AG08396 (cell line): ENCODE data around the gene MX2.
"Not testable (repeated sequence)": the region's sequence is repeated elsewhere in the genome, so short reads cannot be mapped to it uniquely, and the experiment has no call there.

Source experiments
- DNase-seq: peaks from one replicate; pipeline ENCODE4 v3.0.0; 2012; ENCODE audit warnings: low spot score, mixed read lengths

Gene MX2

DNA sequence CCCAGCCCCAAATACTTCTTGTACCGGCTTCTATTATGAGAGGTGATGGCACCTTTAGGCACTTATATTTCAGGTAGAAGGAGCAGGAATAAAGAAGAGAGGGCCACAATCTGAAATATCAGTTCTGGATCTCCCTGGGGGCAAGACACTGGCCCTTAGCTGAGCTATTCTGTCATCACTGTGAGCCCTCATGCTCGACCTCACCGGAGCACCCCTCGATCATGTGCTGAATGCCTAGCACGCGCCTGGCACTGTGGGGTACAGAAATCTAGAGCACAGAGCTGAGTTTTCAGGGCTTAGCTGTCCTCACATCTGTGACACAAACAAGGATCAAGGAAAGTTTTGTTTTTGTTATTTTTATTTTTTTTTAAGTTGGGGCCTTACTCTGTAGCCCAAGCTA lies 56.6 kb downstream of the MX2 start:
- DNase-seq: no peak

DNA sequence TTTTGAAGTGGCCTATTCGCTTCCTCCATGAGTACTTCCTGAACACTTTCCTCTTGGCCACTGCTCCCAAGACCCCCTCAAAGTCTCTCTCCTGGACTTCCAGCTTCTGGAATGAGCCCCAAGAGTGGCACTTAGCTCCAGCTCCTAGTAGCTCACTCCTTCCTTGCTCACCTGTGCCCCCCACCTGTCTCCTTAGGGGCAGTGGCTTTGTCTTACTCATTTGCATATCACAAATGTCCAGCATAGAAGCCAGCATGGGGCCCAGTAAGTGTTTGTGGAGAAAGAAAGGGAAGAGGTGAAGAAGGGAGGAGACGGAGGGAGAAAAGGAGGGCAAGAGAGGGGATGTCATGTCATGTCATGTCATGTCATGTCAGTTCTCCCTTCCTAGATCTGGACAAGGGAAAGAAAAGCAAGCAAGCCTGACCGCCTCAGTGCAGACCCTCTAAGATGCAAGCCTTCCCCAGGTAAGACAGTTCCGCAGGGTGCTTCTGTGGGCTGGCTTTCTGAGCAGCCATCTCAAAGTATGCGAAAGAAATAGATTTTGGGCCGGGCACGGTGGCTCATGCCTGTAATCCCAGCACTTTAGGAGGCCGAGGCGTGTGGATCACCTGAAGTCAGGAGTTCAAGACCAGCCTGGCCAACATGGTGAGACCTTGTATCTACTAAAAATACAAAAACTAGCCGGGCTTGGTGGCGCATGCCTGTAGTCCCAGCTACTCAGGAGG lies 57.3 kb downstream of the MX2 start:
- DNase-seq: no peak

GRCh38 chr21:41419921-41420862 lies 58.4 kb downstream of the MX2 start:
- DNase-seq: peak; percentile 89

DNA sequence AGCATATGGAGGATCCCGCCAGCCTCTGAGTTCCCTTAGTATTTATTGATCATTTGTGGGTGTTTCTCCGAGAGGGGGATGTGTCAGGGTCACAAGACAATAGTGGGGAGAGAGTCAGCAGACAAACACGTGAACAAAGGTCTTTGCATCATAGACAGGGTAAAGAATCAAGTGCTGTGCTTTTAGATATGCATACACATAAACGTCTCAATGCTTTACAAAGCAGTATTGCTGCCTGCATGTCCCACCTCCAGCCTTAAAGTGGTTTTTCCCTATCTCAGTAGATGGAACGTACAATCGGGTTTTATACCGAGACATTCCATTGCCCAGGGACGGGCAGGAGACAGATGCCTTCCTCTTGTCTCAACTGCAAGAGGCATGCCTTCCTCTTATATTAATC lies 59.2 kb downstream of the MX2 start:
- DNase-seq: not testable (repeated sequence)

- DNase-seq: no peak
These were observed 60.9 kb downstream of the MX2 start for GRCh38 chr21:41422546-41423304.

DNA sequence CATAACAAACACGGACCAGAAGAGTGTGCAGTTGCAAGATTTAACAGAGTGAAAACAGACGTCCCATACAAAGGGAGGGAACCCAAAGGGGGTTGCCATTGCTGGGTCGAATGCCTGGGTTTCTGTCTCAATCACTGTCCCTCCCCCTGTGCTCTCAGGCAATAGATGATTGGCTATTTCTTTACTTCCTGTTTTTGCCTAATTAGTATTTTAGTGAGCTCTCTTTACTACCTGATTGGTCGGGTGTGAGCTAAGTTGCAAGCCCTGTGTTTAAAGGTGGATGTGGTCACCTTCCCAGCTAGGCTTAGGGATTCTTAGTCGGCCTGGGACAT lies 61.4 kb downstream of the MX2 start:
- not testable (repeated sequence) for DNase-seq

DNA sequence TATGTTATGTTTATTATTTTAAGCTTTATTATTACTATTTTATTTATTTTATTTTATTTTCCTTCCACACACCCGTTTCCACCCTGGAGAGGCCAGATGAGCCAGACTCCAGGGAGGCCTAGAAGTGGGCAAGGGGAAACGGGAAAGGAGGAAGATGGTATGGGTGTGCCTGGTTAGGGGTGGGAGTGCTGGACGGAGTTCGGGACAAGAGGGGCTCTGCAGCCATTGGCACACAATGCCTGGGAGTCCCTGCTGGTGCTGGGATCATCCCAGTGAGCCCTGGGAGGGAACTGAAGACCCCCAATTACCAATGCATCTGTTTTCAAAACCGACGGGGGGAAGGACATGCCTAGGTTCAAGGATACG lies 63.7 kb downstream of the MX2 start:
- no peak for DNase-seq

GRCh38 chr21:41425954-41426675 lies 64.3 kb downstream of the MX2 start, which contains the start of gene MX1:
Gene MX1 (plus strand): TSS chr21:41426239. CDS start chr21:41432071, 5,832 bp downstream.
- DNase-seq: peak; percentile 57

DNA sequence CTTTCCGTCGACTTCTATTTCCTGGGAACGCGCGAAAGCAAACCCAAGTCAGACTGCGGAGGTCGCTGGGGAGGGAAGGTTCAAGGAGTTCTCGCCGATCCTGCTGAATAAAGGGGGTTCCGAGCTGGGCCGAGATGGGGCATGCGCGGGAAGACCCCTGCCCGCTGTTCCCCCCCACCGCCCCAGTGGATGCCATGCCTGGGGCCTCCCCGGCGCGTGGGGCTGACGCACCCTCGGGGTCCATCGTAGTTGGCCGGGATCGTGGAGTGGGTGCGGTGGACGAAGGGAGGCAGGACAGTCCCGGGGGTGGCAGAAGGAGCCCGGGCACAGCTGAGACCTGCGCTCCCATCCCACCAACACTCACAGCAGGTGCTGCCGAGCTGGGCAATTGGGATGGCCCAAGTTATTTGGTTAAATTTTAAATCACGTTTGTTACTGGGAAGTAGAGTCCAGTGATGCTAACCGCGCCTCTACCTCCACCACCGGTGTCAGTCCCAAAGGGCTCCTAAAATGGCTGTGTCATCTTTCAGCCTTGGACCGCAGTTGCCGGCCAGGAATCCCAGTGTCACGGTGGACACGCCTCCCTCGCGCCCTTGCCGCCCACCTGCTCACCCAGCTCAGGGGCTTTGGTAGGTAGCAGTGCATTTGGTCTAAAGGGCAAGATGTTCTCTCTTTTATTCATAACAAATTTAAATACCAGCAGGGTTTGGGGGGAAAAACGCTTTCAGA lies 65.0 kb downstream of the MX2 start:
- DNase-seq: no peak

DNA sequence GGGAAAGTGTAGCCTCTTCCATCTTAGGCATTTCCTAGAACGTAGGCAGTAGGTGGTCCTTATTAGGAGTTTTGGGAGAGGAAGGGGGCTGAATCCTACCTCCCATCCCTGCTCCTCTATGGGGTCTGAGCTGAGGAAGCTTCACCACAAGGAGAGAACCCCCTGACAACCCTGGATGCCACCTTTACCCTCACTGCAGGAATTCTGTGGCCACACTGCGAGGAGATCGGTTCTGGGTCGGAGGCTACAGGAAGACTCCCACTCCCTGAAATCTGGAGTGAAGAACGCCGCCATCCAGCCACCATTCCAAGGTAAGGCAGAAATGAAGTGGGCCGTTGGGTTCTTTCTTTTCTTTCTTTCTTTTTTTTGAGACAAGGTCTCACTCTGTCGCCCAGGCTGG lies 65.7 kb downstream of the MX2 start:
- DNase-seq: no peak

- no peak for DNase-seq
These were observed 66.5 kb downstream of the MX2 start for GRCh38 chr21:41428311-41428710.

DNA sequence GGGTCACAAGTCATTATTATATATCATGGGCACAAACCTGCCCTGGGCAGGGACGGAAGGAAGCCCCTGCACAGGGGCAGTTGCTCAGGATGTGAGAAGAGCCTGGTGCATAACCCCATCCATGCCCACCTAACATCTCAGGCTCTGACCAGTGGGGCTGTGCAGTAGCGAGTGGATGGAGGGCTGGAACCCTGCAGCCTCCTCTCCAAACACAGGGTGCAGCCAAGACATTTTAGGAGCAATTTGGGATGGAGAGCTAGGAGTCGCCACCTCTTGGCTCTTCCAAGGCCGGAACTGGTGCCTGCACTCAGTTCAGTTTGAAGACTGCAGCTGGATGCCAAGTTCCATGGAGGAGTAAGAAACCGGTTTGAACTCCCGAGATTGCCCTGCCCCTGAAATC lies 67.0 kb downstream of the MX2 start:
- no peak for DNase-seq

GRCh38 chr21:41429305-41429704 lies 67.5 kb downstream of the MX2 start:
- DNase-seq: no peak

- DNase-seq: no peak
These were observed 68.2 kb downstream of the MX2 start for GRCh38 chr21:41429925-41430491.

- no peak for DNase-seq
These were observed 70.1 kb downstream of the MX2 start for GRCh38 chr21:41431788-41432548.

- no peak for DNase-seq
These were observed 71.0 kb downstream of the MX2 start for GRCh38 chr21:41432562-41433460.

DNA sequence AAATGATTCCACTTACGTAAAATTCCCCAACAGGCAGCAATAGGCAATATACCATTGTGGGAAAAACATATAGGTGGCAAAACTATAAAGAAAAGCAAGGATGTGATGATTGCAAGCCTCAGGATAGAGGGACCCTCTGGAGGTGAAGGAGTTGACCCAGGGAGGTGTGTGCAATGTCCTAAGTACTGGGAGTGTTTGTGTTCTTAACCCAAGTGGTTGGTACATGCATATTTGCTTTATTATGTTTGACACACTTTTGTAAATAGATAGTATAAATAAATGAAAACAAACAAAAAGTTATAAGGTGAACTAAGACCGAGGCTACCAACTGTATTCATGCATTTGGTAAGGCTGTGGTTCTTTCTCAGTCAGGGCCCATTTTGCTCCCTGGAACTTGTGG lies 71.7 kb downstream of the MX2 start:
- no peak for DNase-seq

DNA sequence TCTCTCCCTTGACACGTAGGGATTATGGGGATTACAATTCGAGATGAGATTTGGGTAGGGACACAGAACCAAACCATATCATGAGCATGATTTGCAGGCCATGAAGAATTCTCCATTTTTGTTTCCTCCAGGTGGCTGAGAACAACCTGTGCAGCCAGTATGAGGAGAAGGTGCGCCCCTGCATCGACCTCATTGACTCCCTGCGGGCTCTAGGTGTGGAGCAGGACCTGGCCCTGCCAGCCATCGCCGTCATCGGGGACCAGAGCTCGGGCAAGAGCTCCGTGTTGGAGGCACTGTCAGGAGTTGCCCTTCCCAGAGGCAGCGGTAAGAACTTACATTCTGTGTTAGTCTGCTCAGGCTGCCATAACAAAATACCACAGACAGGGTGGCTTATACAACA lies 73.9 kb downstream of the MX2 start:
- no peak for DNase-seq

- no peak for DNase-seq
These were observed 75.9 kb downstream of the MX2 start for GRCh38 chr21:41437729-41438128.
